ENCODE results near the gene KLK5.

GRCh38 chr19:50972795-50973376 lies 20.0 kb upstream of the KLK5 start:
- TF ChIP-seq, protein P1, sequence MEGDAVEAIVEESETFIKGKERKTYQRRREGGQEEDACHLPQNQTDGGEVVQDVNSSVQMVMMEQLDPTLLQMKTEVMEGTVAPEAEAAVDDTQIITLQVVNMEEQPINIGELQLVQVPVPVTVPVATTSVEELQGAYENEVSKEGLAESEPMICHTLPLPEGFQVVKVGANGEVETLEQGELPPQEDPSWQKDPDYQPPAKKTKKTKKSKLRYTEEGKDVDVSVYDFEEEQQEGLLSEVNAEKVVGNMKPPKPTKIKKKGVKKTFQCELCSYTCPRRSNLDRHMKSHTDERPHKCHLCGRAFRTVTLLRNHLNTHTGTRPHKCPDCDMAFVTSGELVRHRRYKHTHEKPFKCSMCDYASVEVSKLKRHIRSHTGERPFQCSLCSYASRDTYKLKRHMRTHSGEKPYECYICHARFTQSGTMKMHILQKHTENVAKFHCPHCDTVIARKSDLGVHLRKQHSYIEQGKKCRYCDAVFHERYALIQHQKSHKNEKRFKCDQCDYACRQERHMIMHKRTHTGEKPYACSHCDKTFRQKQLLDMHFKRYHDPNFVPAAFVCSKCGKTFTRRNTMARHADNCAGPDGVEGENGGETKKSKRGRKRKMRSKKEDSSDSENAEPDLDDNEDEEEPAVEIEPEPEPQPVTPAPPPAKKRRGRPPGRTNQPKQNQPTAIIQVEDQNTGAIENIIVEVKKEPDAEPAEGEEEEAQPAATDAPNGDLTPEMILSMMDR (conservative IDR thresholded peaks at IDR 0.05; ENCODE audit: low read length) = no peak
- TF ChIP-seq EZH2phosphoT487 (IDR thresholded peaks at IDR 0.05; ENCODE audit: borderline replicate concordance, low read depth, low read length) = no peak
